Activated naive CD8-positive, alpha-beta T cell treated with anti-CD3 and anti-CD28 coated beads, Interleukin-2, amount 10 ng/mL, durations not matched to agents 7 days and 5 days (primary cell): Measurements from ENCODE around the gene SQOR. TPM values are rescaled to one million over a fixed set of nuclear protein-coding genes. Genes with fewer than 3 reads are reported as not detected.

Source experiments
- ATAC-seq: fragments of 150-1000 bp; cut with Tn5 transposase; one replicate; pipeline ENCODE4 v1.10.0; 2021; ENCODE audit warnings: low read depth, moderate library complexity
- POLR2A ChIA-PET: fragments of 350-600 bp; sonication (Branson Sonifier 250); formaldehyde crosslinking; loops from one replicate; lab custom pipeline; 2021; ENCODE audit warnings: antibody characterized with exemption; lab: Charles Lee
- DNase-seq: peaks from one replicate; pipeline ENCODE4 v3.0.0; 2021
- H3K27ac Mint-ChIP-seq: one replicate; pipeline ENCODE4 v1.8.0; 2022; ENCODE audit warnings: mild to moderate bottlenecking, mixed read lengths
- H3K27me3 Mint-ChIP-seq: one replicate; pipeline ENCODE4 v1.8.0; 2022; ENCODE audit warnings: mild to moderate bottlenecking, moderate library complexity, mixed read lengths
- H3K36me3 Mint-ChIP-seq: one replicate; pipeline ENCODE4 v1.8.0; 2021; ENCODE audit warnings: mild to moderate bottlenecking, mixed read lengths
- H3K4me1 Mint-ChIP-seq: one replicate; pipeline ENCODE4 v1.8.0; 2021; ENCODE audit warnings: mixed read lengths
- H3K4me3 Mint-ChIP-seq: one replicate; pipeline ENCODE4 v1.8.0; 2022; ENCODE audit warnings: mild to moderate bottlenecking, moderate library complexity, mixed read lengths
- H3K9me3 Mint-ChIP-seq: one replicate; pipeline ENCODE4 v1.8.0; 2021; ENCODE audit warnings: mixed read lengths
- total RNA-seq, 2 experiments: library from RNA; stranded (reverse); gene quantifications; one replicate each; pipeline ENCODE4 v1.2.3, GENCODE V29; 2021

Gene SQOR
- total RNA-seq, 2 experiments from 2014 or later: 65.6 to 66.8 TPM

GRCh38 chr15:45714590-45715488 lies 80.0 kb downstream of the SQOR start:
- POLR2A ChIA-PET: no interaction called here
- no peaks in the 10 kb centered on the region for H3K36me3 Mint-ChIP-seq
- H3K27me3 Mint-ChIP-seq: peaks cover 11% of the 10 kb centered on the region
- no peak overlapping the region for H3K27ac Mint-ChIP-seq
- H3K4me3 Mint-ChIP-seq: no peak overlapping the region
- H3K9me3 Mint-ChIP-seq: no peaks in the 10 kb centered on the region
- peaks cover 4% of the 10 kb centered on the region for H3K4me1 Mint-ChIP-seq
- ATAC-seq (no peak), DNase-seq (peak; percentile 49)

- peaks cover 4% of the 10 kb centered on the region for H3K4me1 Mint-ChIP-seq
- no peak overlapping the region for H3K27ac Mint-ChIP-seq
- DNase-seq: no peak
- no peak for ATAC-seq
- H3K4me3 Mint-ChIP-seq: no peak overlapping the region
- no peaks in the 10 kb centered on the region for H3K9me3 Mint-ChIP-seq
- H3K27me3 Mint-ChIP-seq: peaks cover 12% of the 10 kb centered on the region
- no peaks in the 10 kb centered on the region for H3K36me3 Mint-ChIP-seq
- POLR2A ChIA-PET: no interaction called here
These were observed 80.7 kb downstream of the SQOR start for GRCh38 chr15:45715528-45715927.

DNA sequence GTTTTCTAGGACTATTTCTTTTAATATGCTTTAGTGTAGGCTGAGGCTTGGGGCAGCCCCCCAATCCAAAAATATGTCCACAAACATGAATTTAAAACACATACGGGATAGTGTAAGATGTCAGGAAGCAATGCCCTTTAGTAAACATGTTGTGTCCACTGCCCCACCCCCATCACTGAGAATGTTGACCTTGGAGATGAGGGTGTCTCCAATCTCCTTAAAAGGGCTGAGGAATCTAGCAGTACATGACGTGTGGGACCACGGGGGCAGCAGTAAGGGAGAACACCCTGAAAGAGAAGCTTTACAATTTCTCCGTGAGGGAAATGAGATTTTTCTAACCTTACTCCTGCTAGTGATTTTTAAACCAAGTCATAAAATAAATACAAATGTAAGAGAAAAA lies 84.7 kb downstream of the SQOR start:
- Mint-ChIP-seq H3K9me3 (no peaks in the 10 kb centered on the region), H3K36me3 (no peaks in the 10 kb centered on the region), H3K27ac (no peak overlapping the region), H3K4me3 (no peak overlapping the region), H3K27me3 (peaks cover 20% of the 10 kb centered on the region), H3K4me1 (peaks cover 2% of the 10 kb centered on the region)
- DNase-seq (no peak), ATAC-seq (no peak)
- POLR2A ChIA-PET: no interaction called here

GRCh38 chr15:45720183-45720582 lies 85.4 kb downstream of the SQOR start:
- DNase-seq: no peak
- Mint-ChIP-seq H3K27me3 (peaks cover 20% of the 10 kb centered on the region), H3K27ac (no peak overlapping the region), H3K4me3 (no peak overlapping the region), H3K9me3 (no peaks in the 10 kb centered on the region), H3K4me1 (no peaks in the 10 kb centered on the region), H3K36me3 (no peaks in the 10 kb centered on the region)
- POLR2A ChIA-PET: no interaction called here
- no peak for ATAC-seq

GRCh38 chr15:45728641-45729040 lies 93.8 kb downstream of the SQOR start:
- Mint-ChIP-seq H3K27ac (no peak overlapping the region), H3K27me3 (peaks cover 17% of the 10 kb centered on the region), H3K4me1 (no peaks in the 10 kb centered on the region), H3K4me3 (no peak overlapping the region), H3K36me3 (no peaks in the 10 kb centered on the region), H3K9me3 (no peaks in the 10 kb centered on the region)
- DNase-seq (no peak), ATAC-seq (no peak)
- POLR2A ChIA-PET: no interaction called here

DNA sequence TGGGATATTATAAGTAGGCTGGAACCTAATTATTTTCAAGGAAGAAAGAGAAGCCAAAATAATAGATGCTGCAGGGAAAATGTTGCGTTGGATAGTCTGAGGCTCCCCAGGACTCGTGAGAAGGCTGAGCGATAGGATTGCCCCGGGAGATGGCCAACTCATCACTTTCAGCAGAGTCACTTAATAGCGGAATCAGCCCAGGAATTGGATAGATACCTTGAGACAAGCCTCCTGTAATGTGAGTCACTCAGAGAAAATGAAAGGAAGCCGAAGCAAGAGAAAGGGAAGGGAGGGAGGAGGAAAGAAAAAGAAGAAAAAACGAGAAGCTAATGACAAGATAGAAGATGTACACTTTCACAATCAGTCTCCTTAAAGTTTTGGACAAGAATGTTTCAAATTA lies 94.3 kb downstream of the SQOR start:
- H3K4me1 Mint-ChIP-seq: no peaks in the 10 kb centered on the region
- H3K4me3 Mint-ChIP-seq: no peak overlapping the region
- DNase-seq (no peak), ATAC-seq (no peak)
- no peaks in the 10 kb centered on the region for H3K9me3 Mint-ChIP-seq
- POLR2A ChIA-PET: no interaction called here
- H3K36me3 Mint-ChIP-seq: no peaks in the 10 kb centered on the region
- H3K27ac Mint-ChIP-seq: no peak overlapping the region
- H3K27me3 Mint-ChIP-seq: peaks cover 17% of the 10 kb centered on the region

GRCh38 chr15:45731343-45731742 lies 96.5 kb downstream of the SQOR start:
- POLR2A ChIA-PET: no interaction called here

GRCh38 chr15:45732662-45733061 lies 97.8 kb downstream of the SQOR start:
- H3K27ac Mint-ChIP-seq: no peak overlapping the region
- H3K4me3 Mint-ChIP-seq: no peak overlapping the region
- H3K27me3 Mint-ChIP-seq: peaks cover 17% of the 10 kb centered on the region
- no peak for ATAC-seq
- no peaks in the 10 kb centered on the region for H3K9me3 Mint-ChIP-seq
- POLR2A ChIA-PET: no interaction called here
- H3K36me3 Mint-ChIP-seq: no peaks in the 10 kb centered on the region
- no peak for DNase-seq
- no peaks in the 10 kb centered on the region for H3K4me1 Mint-ChIP-seq

More at GRCh38 chr15:45731343-45731742, 96.5 kb downstream of the SQOR start:
- no peak for DNase-seq
- no peak for ATAC-seq
- Mint-ChIP-seq H3K36me3 (no peaks in the 10 kb centered on the region), H3K9me3 (no peaks in the 10 kb centered on the region), H3K4me1 (no peaks in the 10 kb centered on the region), H3K27ac (no peak overlapping the region), H3K4me3 (no peak overlapping the region), H3K27me3 (peaks cover 21% of the 10 kb centered on the region)

- POLR2A ChIA-PET: no interaction called here
- Mint-ChIP-seq H3K36me3 (no peaks in the 10 kb centered on the region), H3K9me3 (no peaks in the 10 kb centered on the region), H3K27me3 (peaks cover 19% of the 10 kb centered on the region), H3K4me3 (no peak overlapping the region), H3K27ac (no peak overlapping the region), H3K4me1 (no peaks in the 10 kb centered on the region)
- no peak for ATAC-seq
- no peak for DNase-seq
These were observed 99.5 kb downstream of the SQOR start for GRCh38 chr15:45734260-45734711.

Other genes with a start within 250 kb of the SQOR start
- gene SLC30A4, start 112.3 kb upstream of the SQOR start, total RNA-seq: 1 to 10 TPM; 3.2 to 3.5 TPM
- 10 to 100 TPM; 40.1 to 40.6 TPM for gene BLOC1S6, start 47.6 kb upstream of the SQOR start, total RNA-seq